ENCODE results near the gene ARHGAP28.

Gene ARHGAP28

GRCh38 chr18:6738622-6739021 lies 9.1 kb downstream of the ARHGAP28 start:
- TF ChIP-seq CTCF (IDR thresholded peaks at IDR 0.05; ENCODE audit: control insufficient read depth, insufficient read depth, low read depth, low read length, missing control alignments) = no peak
- DNase-seq (ENCODE audit: low read depth) = no peak
- H3K4me3 ChIP-seq (ENCODE audit: control insufficient read depth, low read depth, low read length) = no peak overlapping the region

GRCh38 chr18:6741232-6741663 lies 11.7 kb downstream of the ARHGAP28 start:
- TF ChIP-seq CTCF (IDR thresholded peaks at IDR 0.05; ENCODE audit: control insufficient read depth, insufficient read depth, low read depth, low read length, missing control alignments) = no peak
- DNase-seq (ENCODE audit: low read depth) = peak; percentile 94
- no peak overlapping the region for H3K4me3 ChIP-seq (ENCODE audit: control insufficient read depth, low read depth, low read length)

GRCh38 chr18:6741786-6742185 lies 12.3 kb downstream of the ARHGAP28 start:
- H3K4me3 ChIP-seq (ENCODE audit: control insufficient read depth, low read depth, low read length) = no peak overlapping the region
- no peak for TF ChIP-seq CTCF (IDR thresholded peaks at IDR 0.05; ENCODE audit: control insufficient read depth, insufficient read depth, low read depth, low read length, missing control alignments)
- DNase-seq (ENCODE audit: low read depth) = no peak

- no peak for DNase-seq (ENCODE audit: low read depth)
Measured at GRCh38 chr18:6743999-6744398, 14.5 kb downstream of the ARHGAP28 start.

GRCh38 chr18:6744816-6745455 lies 15.4 kb downstream of the ARHGAP28 start:
- no peak for TF ChIP-seq CTCF (IDR thresholded peaks at IDR 0.05; ENCODE audit: control insufficient read depth, insufficient read depth, low read depth, low read length, missing control alignments)
- H3K4me3 ChIP-seq (ENCODE audit: control insufficient read depth, low read depth, low read length) = no peak overlapping the region
- no peak for DNase-seq (ENCODE audit: low read depth)

More at GRCh38 chr18:6743999-6744398, 14.5 kb downstream of the ARHGAP28 start:
- no peak overlapping the region for H3K4me3 ChIP-seq (ENCODE audit: control insufficient read depth, low read depth, low read length)
- TF ChIP-seq CTCF (IDR thresholded peaks at IDR 0.05; ENCODE audit: control insufficient read depth, insufficient read depth, low read depth, low read length, missing control alignments) = no peak

- no peak for TF ChIP-seq CTCF (IDR thresholded peaks at IDR 0.05; ENCODE audit: control insufficient read depth, insufficient read depth, low read depth, low read length, missing control alignments)
- no peak for DNase-seq (ENCODE audit: low read depth)
- no peak overlapping the region for H3K4me3 ChIP-seq (ENCODE audit: control insufficient read depth, low read depth, low read length)
Measured at GRCh38 chr18:6745504-6746031, 16.1 kb downstream of the ARHGAP28 start.
